Esophagus muscularis mucosa (tissue), 4 donors: ENCODE data around the gene NAAA. TPM values are rescaled to one million over a fixed set of nuclear protein-coding genes. Genes with fewer than 3 reads are reported as not detected.
"Not testable (repeated sequence)": the region's sequence is repeated elsewhere in the genome, so short reads cannot be mapped to it uniquely, and the experiment has no call there.

Source experiments
- DNase-seq: peaks from one replicate; pipeline ENCODE4 v3.0.0-alpha.2; 2017; ENCODE audit errors: extremely low spot score
- H3K27ac ChIP-seq, 4 donors: fragments of 200-600 bp; sonication (generic); replicated peaks in 1 of 4; 1 replicate in 3 of 4; 2 replicates in 1 of 4; pipeline ENCODE4 v1.5.1; 2016 to 2019; ENCODE audit warnings: mild to moderate bottlenecking in 1 of 4
- H3K27me3 ChIP-seq, 4 donors: fragments of 200-600 bp; sonication (generic); one replicate each; pipeline versions ENCODE4 v1.5.1 to v1.6.0; 2016 to 2019
- H3K36me3 ChIP-seq, 4 donors: fragments of 200-600 bp; sonication (generic); one replicate each; pipeline ENCODE4 v1.5.1; 2016 to 2019
- H3K4me1 ChIP-seq, 4 donors: fragments of 200-600 bp; sonication (generic); one replicate each; pipeline ENCODE4 v1.5.1; 2016 to 2019
- H3K4me3 ChIP-seq, 4 donors: fragments of 200-600 bp; sonication (generic); 1 replicate in 2 of 4; 2 replicates in 2 of 4; pipeline ENCODE4 v1.5.1; 2016 to 2019; ENCODE audit warnings: mild to moderate bottlenecking in 4 of 4, moderate library complexity in 1 of 4
- H3K9me3 ChIP-seq, 4 donors: fragments of 200-600 bp; sonication (generic); 1 replicate in 3 of 4; 2 replicates in 1 of 4; pipeline ENCODE4 v1.5.1; 2016 to 2019
- EP300 ChIP-seq: sonication (generic); formaldehyde crosslinking; IDR thresholded peaks from one replicate; pipeline ENCODE4 v1.6.1; 2017; ENCODE audit warnings: antibody characterized with exemption
- POLR2A ChIP-seq: fragments of 450-650 bp; IDR thresholded peaks from one replicate; pipeline ENCODE4 v1.6.1; 2017; ENCODE audit warnings: antibody characterized with exemption, moderate library complexity, mild to moderate bottlenecking, low read depth
- POLR2AphosphoS5 ChIP-seq, 2 donors: sonication (generic); formaldehyde crosslinking; IDR thresholded peaks; one replicate each; pipeline ENCODE4 v1.6.1; 2017; ENCODE audit warnings: antibody characterized with exemption in 2 of 2
- WGBS: methylation state at CpG from one replicate; pipeline ENCODE4 v1.1.5; 2018; 5-methylcytosine and 5-hydroxymethylcytosine counted together
- intact Hi-C: fragments of 100-400 bp; cut with DNase I; formaldehyde crosslinking; loops from one replicate; pipeline ENCODE4 v1.15.1; 2023
- total RNA-seq, 4 donors: library from RNA; depleted of rRNA; stranded (reverse); fragments of >200 nt; gene quantifications; one replicate each; pipeline versions ENCODE4 v1.1.0 to v1.2.1, GENCODE V29; 2016
- TF ChIP-seq, protein P1 (sequence below), 3 experiments: fragments of 200-600 bp in 2 of 3; fragments of 450-650 bp in 1 of 3; sonication (generic) in 2 of 3; IDR thresholded peaks; one replicate each; pipeline ENCODE4 v1.5.1; 2017 to 2019; ENCODE audit warnings: antibody characterized with exemption in 3 of 3, mild to moderate bottlenecking in 2 of 3, moderate library complexity in 1 of 3

Gene NAAA
- total RNA-seq, 4 donors from 2014 or later: 20.7 to 55.7 (median 26.6) TPM

DNA sequence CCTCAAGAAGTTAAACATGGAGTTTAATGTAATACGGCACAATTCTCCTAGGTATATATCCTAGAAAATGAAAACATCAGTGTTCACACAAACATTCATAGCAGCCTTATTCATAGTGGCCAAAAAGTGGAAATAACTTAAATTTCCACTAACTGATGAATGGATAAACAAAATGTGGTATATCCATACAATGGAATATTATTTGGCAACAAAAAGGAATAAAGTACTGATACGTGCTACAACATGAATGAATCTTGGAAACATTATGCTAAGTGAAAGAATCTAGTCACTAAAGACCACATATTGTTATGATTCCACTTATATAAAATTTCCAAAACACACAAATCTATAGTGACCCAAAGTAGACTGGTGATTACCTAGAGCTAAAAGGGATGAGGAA lies 35.4 kb upstream of the NAAA start:
- Histone ChIP-seq H3K36me3 (peaks cover 67 to 96% (median 94%) of the 10 kb centered on the region in 4 donors), H3K27ac (no peak overlapping the region), H3K27me3 (no peaks in the 10 kb centered on the region), H3K4me1 (no peaks in the 10 kb centered on the region), H3K9me3 (no peaks in the 10 kb centered on the region), H3K4me3 (no peak overlapping the region)
- intact Hi-C loops: no loop called here
- 92% methylated on average over 2 of the region's 2 CpGs for WGBS
- DNase-seq: no peak
- no peak for TF ChIP-seq EP300
- no peak for TF ChIP-seq POLR2AphosphoS5 (IDR thresholded peaks at IDR 0.05)
- no peak for TF ChIP-seq POLR2A
- TF ChIP-seq, protein P1, sequence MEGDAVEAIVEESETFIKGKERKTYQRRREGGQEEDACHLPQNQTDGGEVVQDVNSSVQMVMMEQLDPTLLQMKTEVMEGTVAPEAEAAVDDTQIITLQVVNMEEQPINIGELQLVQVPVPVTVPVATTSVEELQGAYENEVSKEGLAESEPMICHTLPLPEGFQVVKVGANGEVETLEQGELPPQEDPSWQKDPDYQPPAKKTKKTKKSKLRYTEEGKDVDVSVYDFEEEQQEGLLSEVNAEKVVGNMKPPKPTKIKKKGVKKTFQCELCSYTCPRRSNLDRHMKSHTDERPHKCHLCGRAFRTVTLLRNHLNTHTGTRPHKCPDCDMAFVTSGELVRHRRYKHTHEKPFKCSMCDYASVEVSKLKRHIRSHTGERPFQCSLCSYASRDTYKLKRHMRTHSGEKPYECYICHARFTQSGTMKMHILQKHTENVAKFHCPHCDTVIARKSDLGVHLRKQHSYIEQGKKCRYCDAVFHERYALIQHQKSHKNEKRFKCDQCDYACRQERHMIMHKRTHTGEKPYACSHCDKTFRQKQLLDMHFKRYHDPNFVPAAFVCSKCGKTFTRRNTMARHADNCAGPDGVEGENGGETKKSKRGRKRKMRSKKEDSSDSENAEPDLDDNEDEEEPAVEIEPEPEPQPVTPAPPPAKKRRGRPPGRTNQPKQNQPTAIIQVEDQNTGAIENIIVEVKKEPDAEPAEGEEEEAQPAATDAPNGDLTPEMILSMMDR (IDR thresholded peaks at IDR 0.05): no peak

DNA sequence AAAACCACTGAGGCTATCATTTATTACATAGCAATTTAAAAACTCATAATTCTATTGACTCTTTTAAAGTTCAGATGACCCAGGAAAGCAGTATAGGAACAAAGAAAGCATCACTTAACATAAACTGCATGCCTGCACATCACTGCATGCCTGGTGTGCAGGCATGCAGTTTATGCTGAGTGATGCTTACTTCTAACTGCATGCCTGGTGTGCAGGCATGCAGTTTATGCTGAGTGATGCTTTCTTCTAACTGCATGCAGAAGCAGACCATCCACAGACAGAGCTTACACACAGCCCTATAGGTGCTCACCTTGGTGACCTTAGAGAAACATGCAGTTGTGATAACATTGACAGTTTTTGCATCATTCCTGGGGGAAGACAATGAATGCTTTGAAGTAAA lies 33.0 kb upstream of the NAAA start:
- H3K27ac ChIP-seq: no peak overlapping the region
- no peaks in the 10 kb centered on the region for H3K4me1 ChIP-seq
- TF ChIP-seq EP300 (no peak), POLR2A (no peak), POLR2AphosphoS5 (IDR thresholded peaks at IDR 0.05) (no peak)
- TF ChIP-seq, protein P1 (IDR thresholded peaks at IDR 0.05): no peak
- intact Hi-C loops: no loop called here
- no peaks in the 10 kb centered on the region for H3K9me3 ChIP-seq
- H3K4me3 ChIP-seq: no peak overlapping the region
- DNase-seq: no peak
- H3K36me3 ChIP-seq: peaks cover 75 to 100% (median 97%) of the 10 kb centered on the region in 4 donors
- H3K27me3 ChIP-seq: no peaks in the 10 kb centered on the region

DNA sequence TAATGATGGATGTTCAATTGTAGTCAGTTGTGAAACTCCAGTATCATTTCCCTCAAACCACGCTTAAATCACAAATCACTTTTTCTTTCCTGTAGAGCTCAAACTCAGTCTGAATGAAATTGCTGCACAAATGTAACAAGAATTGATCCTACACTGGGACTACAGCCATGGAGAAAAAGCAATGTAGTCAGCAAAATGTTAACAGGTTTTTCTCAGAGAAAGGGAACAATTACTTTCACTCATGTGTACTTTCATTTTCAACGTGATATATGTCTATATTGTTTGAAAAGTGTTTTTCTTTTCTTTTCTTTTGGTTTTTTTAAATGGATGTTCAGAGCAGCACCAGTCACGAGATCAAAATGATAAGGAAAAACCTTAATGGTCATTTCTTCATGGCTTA lies 27.3 kb upstream of the NAAA start:
- H3K36me3 ChIP-seq: peaks cover 95 to 100% (median 98%) of the 10 kb centered on the region in 4 donors
- intact Hi-C loops: loop anchor here (10.0 kb wide), 1 partner anchor 163 kb away; no protein-coding TSS in a partner anchor
- H3K4me1 ChIP-seq: no peaks in the 10 kb centered on the region
- H3K27ac ChIP-seq: no peak overlapping the region
- no peaks in the 10 kb centered on the region for H3K27me3 ChIP-seq
- TF ChIP-seq POLR2AphosphoS5 (IDR thresholded peaks at IDR 0.05) (no peak), POLR2A (no peak), EP300 (no peak)
- TF ChIP-seq, protein P1 (IDR thresholded peaks at IDR 0.05): no peak
- peaks cover 0 to 3% (median 0%) of the 10 kb centered on the region in 4 donors for H3K9me3 ChIP-seq
- no peak for DNase-seq
- 92% methylated on average over 3 of the region's 3 CpGs for WGBS
- no peak overlapping the region for H3K4me3 ChIP-seq

DNA sequence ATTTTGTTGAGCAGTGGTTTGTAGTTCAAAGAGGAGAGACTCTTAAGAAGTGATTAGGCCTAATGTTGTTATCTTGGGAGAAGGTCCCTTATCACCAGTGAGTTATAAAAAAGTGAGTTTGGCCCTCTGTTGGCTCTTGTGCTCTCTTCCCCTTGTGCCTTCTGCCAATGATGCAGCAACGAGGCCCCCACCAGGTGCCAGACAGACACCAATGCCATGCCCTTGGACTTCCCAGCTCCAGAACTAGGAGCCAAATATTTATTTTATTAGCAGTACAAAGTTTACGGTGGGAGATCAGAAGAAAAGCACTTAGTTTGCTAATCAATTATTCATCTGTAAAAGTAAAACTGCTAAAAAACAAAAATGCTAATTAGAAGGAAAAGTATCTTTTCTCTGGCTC lies 22.7 kb upstream of the NAAA start:
- peaks cover 82 to 100% (median 97%) of the 10 kb centered on the region in 4 donors for H3K36me3 ChIP-seq
- WGBS: 50% methylated on average over 2 of the region's 2 CpGs
- DNase-seq: no peak

DNA sequence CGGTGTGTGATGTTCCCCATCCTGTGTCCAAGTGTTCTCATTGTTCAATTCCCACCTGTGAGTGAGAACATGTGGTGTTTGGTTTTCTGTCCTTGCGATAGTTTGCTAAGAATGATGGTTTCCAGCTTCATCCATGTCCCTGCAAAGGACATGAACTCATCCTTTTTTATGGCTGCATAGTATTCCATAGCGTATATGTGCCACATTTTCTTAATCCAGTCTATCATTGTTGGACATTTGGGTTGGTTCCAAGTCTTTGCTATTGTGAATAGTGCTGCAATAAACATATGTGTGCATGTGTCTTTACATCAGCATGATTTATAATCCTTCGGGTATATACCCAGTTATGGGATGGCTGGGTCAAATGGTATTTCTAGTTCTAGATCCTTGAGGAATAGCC lies 21.3 kb upstream of the NAAA start:
- 100% methylated on average over 4 of the region's 4 CpGs for WGBS
- H3K4me3 ChIP-seq, DNase-seq, H3K27me3 ChIP-seq, H3K9me3 ChIP-seq, H3K4me1 ChIP-seq, H3K27ac ChIP-seq: not testable (repeated sequence)
- peaks cover 83 to 100% (median 98%) of the 10 kb centered on the region in 4 donors for H3K36me3 ChIP-seq
- intact Hi-C loops: loop anchor here (10.0 kb wide), 1 partner anchor 157 kb away; no protein-coding TSS in a partner anchor

More for the DNA sequence above, 22.7 kb upstream of the NAAA start:
- intact Hi-C loops: loop anchor here (10.0 kb wide), 1 partner anchor 159 kb away; no protein-coding TSS in a partner anchor
- Histone ChIP-seq H3K27me3 (no peaks in the 10 kb centered on the region), H3K27ac (no peak overlapping the region), H3K9me3 (peaks cover 0 to 3% (median 0%) of the 10 kb centered on the region in 4 donors), H3K4me1 (no peaks in the 10 kb centered on the region), H3K4me3 (no peak overlapping the region)
- no peak for TF ChIP-seq POLR2AphosphoS5 (IDR thresholded peaks at IDR 0.05)
- no peak for TF ChIP-seq POLR2A
- TF ChIP-seq, protein P1 (IDR thresholded peaks at IDR 0.05): no peak
- TF ChIP-seq EP300: no peak

DNA sequence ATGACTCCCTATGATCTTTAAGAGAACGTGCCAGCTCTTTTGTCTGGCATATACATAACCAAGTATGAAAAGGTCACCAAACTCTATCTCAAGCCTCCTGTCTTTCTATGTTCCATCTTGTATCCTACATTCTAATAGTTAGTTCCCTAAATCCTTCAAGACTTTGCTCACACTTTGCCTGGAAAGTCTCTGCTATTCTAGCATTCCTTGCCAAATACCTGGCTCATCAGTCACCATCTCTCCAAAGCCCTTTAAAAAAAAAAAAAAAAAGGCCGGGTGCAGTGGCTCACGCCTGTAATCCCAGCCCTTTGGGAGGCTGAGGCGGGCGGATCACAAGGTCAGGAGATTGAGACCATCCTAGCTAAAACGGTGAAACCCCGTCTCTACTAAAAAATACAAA lies 17.7 kb upstream of the NAAA start:
- 97% methylated on average over 7 of the region's 7 CpGs for WGBS
- intact Hi-C loops, H3K4me1 ChIP-seq, H3K27me3 ChIP-seq, H3K4me3 ChIP-seq, H3K27ac ChIP-seq, DNase-seq, H3K9me3 ChIP-seq: not testable (repeated sequence)
- H3K36me3 ChIP-seq: peaks cover 83 to 100% (median 98%) of the 10 kb centered on the region in 4 donors

DNA sequence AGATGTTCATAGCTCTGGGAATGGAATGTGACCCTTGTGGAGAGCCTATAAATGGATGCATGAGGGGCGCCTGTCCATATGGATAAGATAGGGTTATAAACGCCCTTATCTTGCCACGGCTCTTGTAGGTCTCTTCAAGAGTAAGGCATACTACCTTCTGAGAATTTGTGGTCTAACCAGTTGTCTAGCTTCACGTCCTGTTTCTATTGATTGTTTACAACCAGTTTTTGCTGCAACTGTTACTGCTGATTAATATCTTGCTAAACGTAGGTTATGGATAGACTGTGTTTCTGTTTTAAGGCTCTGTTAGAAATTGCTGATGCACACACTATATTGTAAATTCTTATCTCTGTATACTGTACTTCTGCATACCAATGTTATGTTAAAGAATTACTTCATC lies 14.0 kb upstream of the NAAA start:
- H3K4me3 ChIP-seq, DNase-seq, H3K27ac ChIP-seq, H3K9me3 ChIP-seq, H3K27me3 ChIP-seq, H3K4me1 ChIP-seq, intact Hi-C loops: not testable (repeated sequence)
- WGBS: 89% methylated on average over 5 of the region's 5 CpGs
- H3K36me3 ChIP-seq: peaks cover 81 to 100% (median 93%) of the 10 kb centered on the region in 4 donors
